Uterus (tissue), 4 donors: ENCODE data around the gene ASPG. TPM values are rescaled to one million over a fixed set of nuclear protein-coding genes. Genes with fewer than 3 reads are reported as not detected.

ENCODE experiments used
- DNase-seq, 2 donors: peaks; one replicate each; pipeline ENCODE4 v3.0.0-alpha.2; 2019 to 2020
- H3K27ac ChIP-seq, 2 donors: fragments of 200-600 bp; sonication (generic); 1 replicate in 1 of 2; 2 replicates in 1 of 2; pipeline ENCODE4 v1.5.1; 2016 to 2018
- H3K27me3 ChIP-seq, 2 donors: fragments of 200-600 bp; sonication (generic); one replicate each; pipeline ENCODE4 v1.5.1; 2018 to 2019; ENCODE audit warnings: control low read depth in 1 of 2
- H3K36me3 ChIP-seq, 2 donors: fragments of 200-600 bp; sonication (generic); one replicate each; pipeline ENCODE4 v1.5.1; 2019; ENCODE audit warnings: control low read depth in 1 of 2
- H3K4me1 ChIP-seq, 2 donors: fragments of 200-600 bp; sonication (generic); one replicate each; pipeline ENCODE4 v1.5.1; 2018 to 2019; ENCODE audit warnings: control low read depth in 1 of 2
- H3K4me3 ChIP-seq, 2 donors: fragments of 200-600 bp; sonication (generic); 1 replicate in 1 of 2; 2 replicates in 1 of 2; pipeline ENCODE4 v1.5.1; 2018 to 2019; ENCODE audit warnings: mild to moderate bottlenecking in 1 of 2
- H3K9me3 ChIP-seq, 2 donors: fragments of 200-600 bp; sonication (generic); one replicate each; pipeline ENCODE4 v1.5.1; 2019; ENCODE audit warnings: control low read depth in 1 of 2
- CTCF ChIP-seq, 4 experiments: fragments of 200-600 bp in 2 of 4; fragments of 450-650 bp in 2 of 4; sonication (generic) in 2 of 4; IDR thresholded peaks; one replicate each; pipeline ENCODE4 v1.5.1; 2016 to 2019; ENCODE audit warnings: antibody characterized with exemption in 4 of 4, mild to moderate bottlenecking in 2 of 4, moderate library complexity in 1 of 4
- POLR2A ChIP-seq, 2 donors: fragments of 450-650 bp; IDR thresholded peaks; one replicate each; pipeline ENCODE4 v1.6.1; 2016; ENCODE audit warnings: antibody characterized with exemption in 2 of 2, mild to moderate bottlenecking in 1 of 2, moderate library complexity in 1 of 2
- intact Hi-C: fragments of 100-400 bp; cut with DNase I; formaldehyde crosslinking; loops from one replicate; pipeline ENCODE4 v1.15.1; 2023; ENCODE audit warnings: low total_unique reads
- total RNA-seq, 4 donors: library from RNA; depleted of rRNA in 3 of 4; stranded (reverse); fragments of >200 nt in 3 of 4; gene quantifications; one replicate each; pipeline versions ENCODE4 v1.1.0 to v1.2.4, GENCODE V29; 2014 to 2023
- donor health status: DM: yes; HTN: yes; CAD: no.

ASPG gene
- total RNA-seq, 4 donors from 2014 or later = 0.41 to 16.2 (median 0.51) TPM; not detected in 1

DNA sequence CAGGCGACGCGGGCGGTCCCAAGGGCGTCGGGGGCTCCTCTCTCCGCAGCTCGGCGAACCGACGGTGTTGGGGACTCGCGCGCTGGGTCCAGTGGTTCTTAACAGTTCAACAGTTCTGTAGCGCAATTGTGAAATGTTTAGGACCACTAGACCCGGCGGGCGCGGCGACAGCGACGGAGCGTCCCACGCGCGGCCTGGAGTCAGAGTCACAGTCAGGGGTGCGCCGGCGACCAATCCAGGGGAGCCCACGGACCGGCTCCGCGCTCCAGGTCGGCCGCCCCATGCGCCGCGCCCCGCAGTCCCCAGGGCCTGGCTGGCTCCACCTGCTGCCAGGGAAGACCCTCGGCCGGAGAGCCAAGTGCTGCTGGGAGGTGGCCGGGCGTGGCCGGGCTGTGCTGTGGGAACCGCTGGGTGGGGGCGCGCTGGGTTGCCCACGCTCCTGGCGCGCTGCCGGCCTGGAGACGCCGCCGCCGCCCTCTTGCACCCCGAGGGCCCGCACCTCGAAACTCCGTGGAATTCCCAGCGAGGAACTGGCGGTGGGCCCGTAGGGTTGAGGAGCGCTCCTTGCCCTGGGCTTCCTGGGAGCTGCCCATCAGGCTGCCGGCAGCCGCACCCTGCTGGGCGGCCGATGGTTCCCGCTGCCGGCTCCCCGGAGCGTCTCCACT is 32.0 kb downstream of the ASPG start:
- Histone ChIP-seq H3K4me1 (peaks cover 0 to 15% of the 10 kb centered on the region in 2 donors), H3K27me3 (peaks cover 0 to 3% of the 10 kb centered on the region in 2 donors), H3K9me3 (no peaks in the 10 kb centered on the region), H3K4me3 (no peak overlapping the region), H3K36me3 (no peaks in the 10 kb centered on the region), H3K27ac (no peak overlapping the region)
- TF ChIP-seq CTCF (IDR thresholded peaks at IDR 0.05) = no peak
- no peak for TF ChIP-seq POLR2A (IDR thresholded peaks at IDR 0.05)
- intact Hi-C loops = no loop called here
- DNase-seq = no peak

DNA sequence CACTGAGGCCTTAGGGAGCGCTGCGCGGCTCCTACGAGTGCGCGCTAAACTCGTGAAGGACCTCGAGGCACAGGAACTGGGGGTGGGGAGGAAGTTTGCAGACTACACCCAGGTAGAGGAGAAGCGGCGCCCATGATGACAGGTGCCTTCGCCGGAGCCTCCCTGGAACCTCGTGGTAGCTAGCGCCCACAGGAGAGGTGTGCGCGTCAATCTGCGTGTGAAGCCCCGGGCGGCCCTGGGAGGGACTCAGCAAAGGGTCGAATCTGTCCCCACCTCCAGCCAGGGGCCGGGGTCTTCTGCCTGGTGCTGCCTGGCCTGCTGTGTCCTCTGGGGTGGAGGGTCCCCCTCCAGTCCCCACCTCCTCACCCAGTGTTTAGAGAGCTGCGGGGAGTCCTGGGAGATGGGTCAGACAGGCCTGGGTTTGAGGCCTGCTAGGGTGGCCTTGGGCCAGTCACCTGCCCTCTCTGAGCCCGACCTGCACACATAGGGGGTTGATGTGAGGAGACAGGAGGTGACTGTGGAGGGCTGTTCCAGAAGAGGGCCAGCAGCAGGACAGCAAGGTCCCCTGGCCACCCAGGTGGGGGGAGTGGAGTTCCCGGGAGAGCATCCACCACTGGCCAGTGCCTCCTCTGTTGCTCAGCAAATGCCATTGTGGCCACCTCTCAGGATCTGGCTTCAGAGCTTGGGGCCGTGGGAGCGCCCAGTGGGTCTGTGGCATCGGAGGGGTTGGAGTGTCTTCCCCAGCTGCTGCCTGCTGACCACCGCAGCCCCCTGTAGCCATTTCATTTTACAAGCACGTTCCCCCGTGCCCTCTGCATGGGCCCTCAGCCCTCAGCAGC is 32.7 kb downstream of the ASPG start:
- Histone ChIP-seq H3K27ac (no peak overlapping the region), H3K4me1 (peaks cover 0 to 15% of the 10 kb centered on the region in 2 donors), H3K4me3 (no peak overlapping the region), H3K36me3 (no peaks in the 10 kb centered on the region), H3K9me3 (no peaks in the 10 kb centered on the region), H3K27me3 (peaks cover 0 to 3% of the 10 kb centered on the region in 2 donors)
- DNase-seq = no peak
- no peak for TF ChIP-seq POLR2A (IDR thresholded peaks at IDR 0.05)
- TF ChIP-seq CTCF (IDR thresholded peaks at IDR 0.05) = no peak
- intact Hi-C loops = no loop called here

- Histone ChIP-seq H3K4me3 (no peak overlapping the region), H3K9me3 (peaks cover 0 to 1% of the 10 kb centered on the region in 2 donors), H3K27ac (no peak overlapping the region), H3K4me1 (peaks cover 0 to 15% of the 10 kb centered on the region in 2 donors), H3K27me3 (peaks cover 0 to 3% of the 10 kb centered on the region in 2 donors), H3K36me3 (no peaks in the 10 kb centered on the region)
- TF ChIP-seq CTCF (IDR thresholded peaks at IDR 0.05) (no peak), POLR2A (IDR thresholded peaks at IDR 0.05) (no peak)
- no peak for DNase-seq
- intact Hi-C loops = no loop called here
These were observed 33.6 kb downstream of the ASPG start for GRCh38 chr14:104119119-104119487.

- intact Hi-C loops = no loop called here
- peaks cover 0 to 15% of the 10 kb centered on the region in 2 donors for H3K4me1 ChIP-seq
- H3K4me3 ChIP-seq = no peak overlapping the region
- no peaks in the 10 kb centered on the region for H3K36me3 ChIP-seq
- H3K27ac ChIP-seq = no peak overlapping the region
- H3K27me3 ChIP-seq = peaks cover 0 to 6% of the 10 kb centered on the region in 2 donors
- TF ChIP-seq CTCF (IDR thresholded peaks at IDR 0.05) = no peak
- TF ChIP-seq POLR2A (IDR thresholded peaks at IDR 0.05) = no peak
- no peak for DNase-seq
- H3K9me3 ChIP-seq = peaks cover 0 to 7% of the 10 kb centered on the region in 2 donors
These were observed 34.2 kb downstream of the ASPG start for GRCh38 chr14:104119488-104120251.
